Measurements from ENCODE around the gene INTS4. TPM values are rescaled to one million over a fixed set of nuclear protein-coding genes. Genes with fewer than 3 reads are reported as not detected.

Gene INTS4
- polyA plus RNA-seq, 1 of the 3 experiments (the other 2 are of a cell fraction), result 23.0 TPM

DNA sequence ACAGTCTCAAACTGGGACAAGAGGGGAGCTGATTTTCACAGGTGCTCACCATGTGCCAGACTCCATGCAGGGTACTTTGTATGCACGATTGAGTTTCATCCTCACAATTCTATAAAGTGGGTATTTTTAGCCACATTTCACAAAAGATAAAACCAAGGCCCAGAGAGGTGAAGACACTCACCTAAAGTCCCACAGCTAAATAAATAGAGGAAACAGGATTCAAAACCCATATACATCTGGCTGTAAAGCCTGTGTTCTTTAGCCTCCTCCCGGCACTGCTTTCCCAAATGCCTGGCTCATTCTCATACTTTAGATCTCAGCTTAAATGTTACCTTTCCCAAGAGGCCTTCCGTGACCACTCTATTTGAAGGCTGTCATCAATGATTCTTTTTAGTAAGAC, 41.8 kb upstream of the INTS4 start:
- Histone ChIP-seq H3K9me2 (no peaks in the 10 kb centered on the region), H3K9ac (no peak overlapping the region), H3K9me3 (no peaks in the 10 kb centered on the region), H3K4me2 (no peak overlapping the region), H2AFZ (ENCODE audit: low read depth) (no peak overlapping the region), H3K27me3 (ENCODE audit: insufficient read depth) (no peaks in the 10 kb centered on the region), H3K4me1 (ENCODE audit: control insufficient read depth in 1 of 2, insufficient read depth in 2 of 2, low read depth in 1 of 2, low read length in 1 of 2) (peaks cover 37 to 38% of the 10 kb centered on the region in 2 experiments; a peak in 3 of 4 replicates), H3K4me3 (ENCODE audit: low read depth in 2 of 2, low read length in 1 of 2) (no peak overlapping the region), H3K36me3 (replicated peaks in 1 of 2; ENCODE audit: control insufficient read depth in 1 of 2, insufficient read depth in 2 of 2, low read length in 1 of 2) (no peaks in the 10 kb centered on the region), H3F3A (replicated peaks; ENCODE audit: insufficient read depth) (peaks cover 23% of the 10 kb centered on the region), H4K20me1 (ENCODE audit: insufficient read depth) (no peaks in the 10 kb centered on the region), H3K79me2 (ENCODE audit: insufficient read depth) (peaks cover 4% of the 10 kb centered on the region; the same call in 1 of the 2 replicates), H3K27ac (ENCODE audit: low read depth in 2 of 2, low read length in 1 of 2) (no peak overlapping the region)
- no peak for DNase-seq
- 86% methylated on average over 3 of the region's 3 CpGs for WGBS (ENCODE audit: low lambda C conversion rate)
- POLR2A ChIA-PET, result no interaction called here
- CTCF ChIA-PET, result interaction anchor here (0.8 to 3.7 kb wide), 3 partner anchors 10 to 529 kb away, joined by 4 to 25 read pairs (median 4); no protein-coding TSS in a partner anchor
- TF ChIP-seq YY1 (IDR thresholded peaks at IDR 0.05; ENCODE audit: low read depth) (no peak), RCOR1 (IDR thresholded peaks at IDR 0.05; ENCODE audit: low read length) (no peak), SMC3 (IDR thresholded peaks at IDR 0.05; ENCODE audit: low read depth, low read length) (no peak), EZH2phosphoT487 (IDR thresholded peaks at IDR 0.05; ENCODE audit: borderline replicate concordance, low read depth) (no peak)

- H3K79me2 ChIP-seq (ENCODE audit: insufficient read depth), result no peaks in the 10 kb centered on the region
- H3K9me3 ChIP-seq, result no peaks in the 10 kb centered on the region
- no peak overlapping the region for H3K4me3 ChIP-seq (ENCODE audit: low read depth in 2 of 2, low read length in 1 of 2)
- peaks cover 19% of the 10 kb centered on the region for H3F3A ChIP-seq (replicated peaks; ENCODE audit: insufficient read depth)
- H3K9me2 ChIP-seq, result no peaks in the 10 kb centered on the region
- peaks cover 34 to 36% of the 10 kb centered on the region in 2 experiments; a peak in 3 of 4 replicates for H3K4me1 ChIP-seq (ENCODE audit: control insufficient read depth in 1 of 2, insufficient read depth in 2 of 2, low read depth in 1 of 2, low read length in 1 of 2)
- WGBS (ENCODE audit: low lambda C conversion rate), result 71% methylated on average over 10 of the region's 10 CpGs
- no peak overlapping the region for H2AFZ ChIP-seq (ENCODE audit: low read depth)
- H3K36me3 ChIP-seq (replicated peaks in 1 of 2; ENCODE audit: control insufficient read depth in 1 of 2, insufficient read depth in 2 of 2, low read length in 1 of 2), result no peaks in the 10 kb centered on the region
- no peak overlapping the region for H3K9ac ChIP-seq
- no peak for DNase-seq
- no peak overlapping the region for H3K27ac ChIP-seq (ENCODE audit: low read depth in 2 of 2, low read length in 1 of 2)
- POLR2A ChIA-PET, result no interaction called here
- no peak overlapping the region for H3K4me2 ChIP-seq
- CTCF ChIA-PET, result interaction anchor here (0.7 to 3.7 kb wide), 3 partner anchors 11 to 36 kb away, joined by 4 to 25 read pairs (median 5); no protein-coding TSS in a partner anchor
- H3K27me3 ChIP-seq (ENCODE audit: insufficient read depth), result no peaks in the 10 kb centered on the region
- H4K20me1 ChIP-seq (ENCODE audit: insufficient read depth), result no peaks in the 10 kb centered on the region
- TF ChIP-seq FOXJ3 (CRISPR knock-in tag; IDR thresholded peaks at IDR 0.05) (no peak), REST (IDR thresholded peaks at IDR 0.05; ENCODE audit: low read depth, low read length) (no peak), FOSL2 (IDR thresholded peaks at IDR 0.05; ENCODE audit: borderline replicate concordance, low read depth) (no peak), MXI1 (IDR thresholded peaks at IDR 0.05; ENCODE audit: low read depth, low read length) (no peak), RCOR1 (IDR thresholded peaks at IDR 0.05; ENCODE audit: low read length) (no peak), SMC3 (IDR thresholded peaks at IDR 0.05; ENCODE audit: low read depth, low read length) (no peak), NRF1 (IDR thresholded peaks at IDR 0.05; ENCODE audit: low read depth, low read length) (no peak), ELF1 (IDR thresholded peaks at IDR 0.05) (no peak), GATA2 (CRISPR knock-in tag; IDR thresholded peaks at IDR 0.05) (no peak), YY1 (IDR thresholded peaks at IDR 0.05; ENCODE audit: low read depth) (no peak), JUND (IDR thresholded peaks at IDR 0.05) (no peak), CTCF (IDR thresholded peaks at IDR 0.05) (no peak), RAD21 (IDR thresholded peaks at IDR 0.05; ENCODE audit: low read length) (no peak)
- TF ChIP-seq, protein P1, sequence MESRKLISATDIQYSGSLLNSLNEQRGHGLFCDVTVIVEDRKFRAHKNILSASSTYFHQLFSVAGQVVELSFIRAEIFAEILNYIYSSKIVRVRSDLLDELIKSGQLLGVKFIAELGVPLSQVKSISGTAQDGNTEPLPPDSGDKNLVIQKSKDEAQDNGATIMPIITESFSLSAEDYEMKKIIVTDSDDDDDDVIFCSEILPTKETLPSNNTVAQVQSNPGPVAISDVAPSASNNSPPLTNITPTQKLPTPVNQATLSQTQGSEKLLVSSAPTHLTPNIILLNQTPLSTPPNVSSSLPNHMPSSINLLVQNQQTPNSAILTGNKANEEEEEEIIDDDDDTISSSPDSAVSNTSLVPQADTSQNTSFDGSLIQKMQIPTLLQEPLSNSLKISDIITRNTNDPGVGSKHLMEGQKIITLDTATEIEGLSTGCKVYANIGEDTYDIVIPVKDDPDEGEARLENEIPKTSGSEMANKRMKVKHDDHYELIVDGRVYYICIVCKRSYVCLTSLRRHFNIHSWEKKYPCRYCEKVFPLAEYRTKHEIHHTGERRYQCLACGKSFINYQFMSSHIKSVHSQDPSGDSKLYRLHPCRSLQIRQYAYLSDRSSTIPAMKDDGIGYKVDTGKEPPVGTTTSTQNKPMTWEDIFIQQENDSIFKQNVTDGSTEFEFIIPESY (IDR thresholded peaks at IDR 0.05; ENCODE audit: borderline replicate concordance, low read depth), result no peak
- TF ChIP-seq, protein P2, sequence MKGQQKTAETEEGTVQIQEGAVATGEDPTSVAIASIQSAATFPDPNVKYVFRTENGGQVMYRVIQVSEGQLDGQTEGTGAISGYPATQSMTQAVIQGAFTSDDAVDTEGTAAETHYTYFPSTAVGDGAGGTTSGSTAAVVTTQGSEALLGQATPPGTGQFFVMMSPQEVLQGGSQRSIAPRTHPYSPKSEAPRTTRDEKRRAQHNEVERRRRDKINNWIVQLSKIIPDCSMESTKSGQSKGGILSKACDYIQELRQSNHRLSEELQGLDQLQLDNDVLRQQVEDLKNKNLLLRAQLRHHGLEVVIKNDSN (IDR thresholded peaks at IDR 0.05; ENCODE audit: borderline replicate concordance, low read depth), result no peak
- TF ChIP-seq, protein P3, sequence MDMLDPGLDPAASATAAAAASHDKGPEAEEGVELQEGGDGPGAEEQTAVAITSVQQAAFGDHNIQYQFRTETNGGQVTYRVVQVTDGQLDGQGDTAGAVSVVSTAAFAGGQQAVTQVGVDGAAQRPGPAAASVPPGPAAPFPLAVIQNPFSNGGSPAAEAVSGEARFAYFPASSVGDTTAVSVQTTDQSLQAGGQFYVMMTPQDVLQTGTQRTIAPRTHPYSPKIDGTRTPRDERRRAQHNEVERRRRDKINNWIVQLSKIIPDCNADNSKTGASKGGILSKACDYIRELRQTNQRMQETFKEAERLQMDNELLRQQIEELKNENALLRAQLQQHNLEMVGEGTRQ (IDR thresholded peaks at IDR 0.05; ENCODE audit: borderline replicate concordance, low read depth, low read length), result no peak
These were observed 40.2 kb upstream of the INTS4 start for GRCh38 chr11:78034623-78035022.

All from SK-N-SH (cell line).